Measurements from ENCODE around the gene MVK.

GRCh38 chr12:109542014-109542413 is 31.6 kb upstream of the MVK start:
- no peak for TF ChIP-seq CTCF (IDR thresholded peaks at IDR 0.05 in 4 of 5, conservative IDR thresholded peaks at IDR 0.05 in 1 of 5)
- no peak for TF ChIP-seq POLR2A (IDR thresholded peaks at IDR 0.05)

Measured in gastrocnemius medialis (tissue), 4 donors.